ENCODE data around the gene SPATS1.

- no peak for TF ChIP-seq ZNF384 (IDR thresholded peaks at IDR 0.05)
- TF ChIP-seq PKNOX1 (IDR thresholded peaks at IDR 0.05) = no peak
- TF ChIP-seq FOXK2 (IDR thresholded peaks at IDR 0.05) = no peak
- no peak for TF ChIP-seq FOXM1 (IDR thresholded peaks at IDR 0.05; ENCODE audit: borderline replicate concordance)
- TF ChIP-seq HDGF (IDR thresholded peaks at IDR 0.05; ENCODE audit: borderline replicate concordance) = no peak
- no peak for TF ChIP-seq L3MBTL2 (conservative IDR thresholded peaks at IDR 0.05)
- no peak for TF ChIP-seq TARDBP (IDR thresholded peaks at IDR 0.05)
Observed at GRCh38 chr6:44388135-44388487, 45.7 kb downstream of the SPATS1 start.
